GM23338 (cell line): ENCODE measurements around the gene ANKRA2.

Experiments
- CREB1 ChIP-seq: fragments of 250-450 bp; sonication (Bioruptor Pico); IDR thresholded peaks from 2 replicates; pipeline ENCODE4 v1.5.0; 2020; ENCODE audit warnings: low read depth, mild to moderate bottlenecking, moderate library complexity
- CTCF ChIP-seq, 2 experiments: fragments of 200-600 bp in 1 of 2; sonication (generic) in 1 of 2; conservative IDR thresholded peaks; 2 replicates each; pipeline versions ENCODE4 v1.5.1 to v1.6.1; 2016 to 2017; ENCODE audit warnings: antibody characterized with exemption in 2 of 2, low read depth in 2 of 2, mild to moderate bottlenecking in 2 of 2, moderate library complexity in 1 of 2
- ETS1 ChIP-seq: IDR thresholded peaks from 2 replicates; pipeline ENCODE4 v1.6.1; 2016; ENCODE audit warnings: antibody characterized with exemption
- EZH2 ChIP-seq: fragments of 200-600 bp; sonication (generic); IDR thresholded peaks from one replicate; pipeline ENCODE4 v1.8.0; 2017; ENCODE audit warnings: antibody characterized with exemption, mild to moderate bottlenecking, low read depth; ENCODE audit not compliant: unreplicated experiment
- EZH2phosphoT487 ChIP-seq: fragments of 200-600 bp; sonication (generic); IDR thresholded peaks from one replicate; pipeline ENCODE4 v1.8.1; 2018; ENCODE audit warnings: antibody characterized with exemption; ENCODE audit not compliant: unreplicated experiment
- JUNB ChIP-seq: IDR thresholded peaks from one replicate; pipeline ENCODE4 v1.6.1; 2016; ENCODE audit warnings: antibody characterized with exemption; ENCODE audit not compliant: unreplicated experiment
- NANOG ChIP-seq: IDR thresholded peaks from 2 replicates; pipeline ENCODE4 v1.6.1; 2016; ENCODE audit warnings: antibody characterized with exemption, borderline replicate concordance
- POLR2AphosphoS5 ChIP-seq: IDR thresholded peaks from 2 replicates; pipeline ENCODE4 v1.6.1; 2016; ENCODE audit warnings: antibody characterized with exemption, low read depth
- REST ChIP-seq: IDR thresholded peaks from one replicate; pipeline ENCODE4 v1.6.1; 2018; ENCODE audit warnings: antibody characterized with exemption; ENCODE audit not compliant: unreplicated experiment
- STAT1 ChIP-seq: IDR thresholded peaks from one replicate; pipeline ENCODE4 v1.6.1; 2016; ENCODE audit warnings: antibody characterized with exemption; ENCODE audit not compliant: unreplicated experiment
- ZNF114 ChIP-seq: fragments of 250-450 bp; sonication (Bioruptor Pico); IDR thresholded peaks from 2 replicates; pipeline ENCODE4 v1.5.0; 2020; ENCODE audit warnings: mild to moderate bottlenecking, moderate library complexity
- ZNF331 ChIP-seq: fragments of 250-450 bp; sonication (Bioruptor Pico); IDR thresholded peaks from 2 replicates; pipeline ENCODE4 v1.5.0; 2020; ENCODE audit warnings: low read depth, mild to moderate bottlenecking, moderate library complexity
- ZNF462 ChIP-seq: fragments of 250-450 bp; sonication (Bioruptor Pico); IDR thresholded peaks from 2 replicates; pipeline ENCODE4 v1.5.0; 2020; ENCODE audit warnings: mild to moderate bottlenecking, moderate library complexity

GRCh38 chr5:73599380-73599779 lies 33.9 kb upstream of the ANKRA2 start:
- no peak for TF ChIP-seq ZNF331
- no peak for TF ChIP-seq CTCF (conservative IDR thresholded peaks at IDR 0.05; ENCODE audit: low read depth in 2 of 2)
- no peak for TF ChIP-seq EZH2
- no peak for TF ChIP-seq REST
- TF ChIP-seq CREB1 (CRISPR knock-in tag), result no peak
- no peak for TF ChIP-seq POLR2AphosphoS5
- no peak for TF ChIP-seq JUNB
- TF ChIP-seq EZH2phosphoT487, result no peak
- TF ChIP-seq ZNF462 (CRISPR knock-in tag), result no peak
- no peak for TF ChIP-seq ETS1
- no peak for TF ChIP-seq STAT1
- TF ChIP-seq ZNF114 (CRISPR knock-in tag), result no peak
- TF ChIP-seq NANOG, result no peak
